HS-27A (cell line): ENCODE data around the gene NKD2.
"Not testable (repeated sequence)": the region's sequence is repeated elsewhere in the genome, so short reads cannot be mapped to it uniquely, and the experiment has no call there.

Experiments used
- DNase-seq: peaks from one replicate; pipeline ENCODE4 v3.0.0-alpha.2; 2012; ENCODE audit warnings: low read depth, missing footprints

NKD2 gene

DNA sequence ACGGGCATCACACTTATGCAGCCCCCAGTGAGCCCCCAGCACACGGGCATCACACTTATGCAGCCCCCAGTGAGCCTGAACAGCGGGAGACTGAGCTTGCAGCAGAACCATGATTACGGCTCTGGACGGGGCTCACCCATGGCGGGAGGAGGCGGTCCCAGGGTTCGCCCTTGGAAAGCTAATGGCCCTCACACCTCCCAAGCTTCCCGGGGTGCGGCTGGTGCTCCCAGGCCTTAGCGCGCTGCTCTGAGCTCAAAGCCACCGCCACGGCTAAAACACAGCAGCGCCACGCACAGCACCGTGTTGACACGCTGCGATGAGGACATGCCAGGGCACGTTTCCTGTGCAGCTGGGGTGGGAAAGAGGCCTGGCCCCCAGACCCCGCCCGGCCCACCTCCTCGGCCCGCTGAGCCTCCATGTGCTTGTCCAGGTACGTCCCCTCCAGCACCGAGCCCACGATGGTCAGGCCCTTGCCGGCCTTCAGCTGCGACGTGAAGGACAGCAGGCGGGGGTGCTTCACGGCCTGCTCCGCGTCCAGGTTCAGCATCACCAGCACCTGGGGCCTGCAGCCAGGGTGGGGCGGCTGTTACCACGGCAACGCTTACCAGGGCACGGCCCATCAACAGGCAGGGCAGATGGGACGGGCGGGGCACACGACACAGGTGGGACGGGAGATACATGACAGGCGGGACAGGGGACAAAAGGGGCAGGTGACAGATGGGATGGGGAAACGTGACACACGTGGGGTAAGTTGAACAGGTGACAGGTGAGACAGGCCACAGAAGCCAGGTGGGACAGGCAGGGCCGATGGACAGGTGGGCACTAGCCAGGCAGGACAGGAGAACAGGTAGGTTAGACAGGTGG is 64.9 kb downstream of the NKD2 start:
- no peak for DNase-seq

- DNase-seq, result no peak
Observed at GRCh38 chr5:1074226-1074625, 65.6 kb downstream of the NKD2 start.

- no peak for DNase-seq
Observed at GRCh38 chr5:1074816-1075554, 66.4 kb downstream of the NKD2 start.

- no peak for DNase-seq
Observed at GRCh38 chr5:1075555-1075881, 66.9 kb downstream of the NKD2 start.

- no peak for DNase-seq
Observed at GRCh38 chr5:1075931-1076330, 67.3 kb downstream of the NKD2 start.

DNA sequence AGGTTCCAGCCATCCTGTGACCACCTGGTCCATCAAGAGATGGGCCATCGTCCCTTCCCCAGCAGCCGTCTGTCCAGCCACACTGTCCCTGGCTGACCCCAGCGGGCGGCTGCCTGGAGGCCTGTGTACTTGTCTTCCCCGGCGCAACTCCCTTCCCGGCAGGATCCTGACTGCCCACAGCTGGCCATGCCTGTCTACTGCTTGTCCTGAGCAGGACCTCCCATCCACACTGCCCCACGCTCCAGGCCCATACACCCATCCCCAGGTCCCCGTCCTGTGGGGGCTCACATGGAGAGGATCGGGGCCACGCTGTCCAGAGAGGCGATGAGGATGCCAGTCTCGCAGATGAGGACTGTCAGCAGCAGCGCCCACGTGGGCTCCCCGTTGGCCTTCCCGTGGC is 67.8 kb downstream of the NKD2 start:
- no peak for DNase-seq

DNA sequence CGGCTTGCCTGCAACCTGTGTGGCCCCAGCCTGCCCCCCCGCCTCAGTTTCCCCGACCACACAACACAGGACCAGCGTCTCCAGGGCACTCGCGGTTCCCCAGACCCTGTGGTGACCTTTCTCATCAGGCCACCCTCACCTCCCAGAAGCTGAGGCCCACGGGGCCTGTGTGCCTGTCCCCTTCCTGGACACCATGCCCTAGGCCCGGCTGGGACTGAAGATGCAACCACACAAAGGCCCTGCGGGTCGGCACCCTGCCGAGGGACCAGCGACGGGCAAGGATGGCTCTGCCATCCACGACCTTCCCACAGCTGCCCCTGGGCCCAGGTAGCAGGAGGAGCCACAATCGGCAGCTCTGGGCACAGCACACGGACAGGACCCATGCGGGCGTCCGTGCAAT is 68.4 kb downstream of the NKD2 start:
- DNase-seq, result no peak

DNA sequence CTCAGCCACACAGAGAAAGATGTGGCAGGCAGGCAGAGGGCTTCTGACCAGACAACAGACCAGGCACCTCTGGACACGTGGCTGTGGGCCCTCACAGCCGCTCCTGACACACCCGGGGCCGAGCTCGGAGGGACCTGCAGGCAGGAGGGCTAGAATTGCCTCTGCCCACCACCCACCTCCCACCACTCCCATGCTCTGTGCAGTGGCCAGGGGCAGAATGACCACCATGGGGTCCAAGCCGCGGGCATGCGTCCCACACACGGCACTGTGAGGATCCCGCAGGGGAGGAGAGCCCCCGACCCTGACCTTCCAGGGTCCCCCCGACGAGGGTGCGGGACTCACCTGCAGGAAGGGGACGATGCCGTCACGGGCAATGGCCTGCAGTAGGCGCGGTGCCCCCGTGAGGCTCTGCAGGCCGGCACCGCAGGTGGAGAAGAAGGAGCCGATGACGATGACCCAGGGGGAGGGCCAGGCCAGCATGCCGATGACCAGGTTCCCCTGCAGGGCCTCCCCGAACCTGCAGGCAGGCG is 69.0 kb downstream of the NKD2 start:
- no peak for DNase-seq

GRCh38 chr5:1078206-1078605 is 69.6 kb downstream of the NKD2 start:
- DNase-seq, result no peak

GRCh38 chr5:1078851-1079250 is 70.2 kb downstream of the NKD2 start:
- DNase-seq, result no peak

GRCh38 chr5:1079486-1079885 is 70.9 kb downstream of the NKD2 start:
- DNase-seq, result no peak

GRCh38 chr5:1079961-1080360 is 71.4 kb downstream of the NKD2 start:
- DNase-seq, result no peak

- no peak for DNase-seq
Observed at GRCh38 chr5:1080432-1080831, 71.8 kb downstream of the NKD2 start.

DNA sequence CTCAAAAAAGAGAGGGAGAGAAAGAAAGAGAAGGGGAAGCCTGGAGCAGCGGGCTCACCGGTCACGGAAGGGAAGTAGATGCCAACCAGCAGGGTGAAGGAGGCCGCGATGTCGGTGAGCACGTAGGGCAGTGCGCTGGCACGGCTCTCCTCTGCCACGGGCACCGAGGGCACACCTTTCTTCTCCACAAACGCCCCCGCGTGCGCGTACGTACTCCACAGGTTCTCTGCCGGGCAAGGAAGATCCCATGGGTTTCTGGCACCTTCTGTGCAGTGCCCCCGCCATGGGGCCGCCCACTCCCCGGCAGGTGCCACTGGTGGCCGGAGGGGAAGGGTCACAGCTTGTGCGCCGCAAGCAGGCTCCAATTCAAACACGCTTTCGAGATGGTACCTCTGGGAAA is 72.9 kb downstream of the NKD2 start:
- no peak for DNase-seq

DNA sequence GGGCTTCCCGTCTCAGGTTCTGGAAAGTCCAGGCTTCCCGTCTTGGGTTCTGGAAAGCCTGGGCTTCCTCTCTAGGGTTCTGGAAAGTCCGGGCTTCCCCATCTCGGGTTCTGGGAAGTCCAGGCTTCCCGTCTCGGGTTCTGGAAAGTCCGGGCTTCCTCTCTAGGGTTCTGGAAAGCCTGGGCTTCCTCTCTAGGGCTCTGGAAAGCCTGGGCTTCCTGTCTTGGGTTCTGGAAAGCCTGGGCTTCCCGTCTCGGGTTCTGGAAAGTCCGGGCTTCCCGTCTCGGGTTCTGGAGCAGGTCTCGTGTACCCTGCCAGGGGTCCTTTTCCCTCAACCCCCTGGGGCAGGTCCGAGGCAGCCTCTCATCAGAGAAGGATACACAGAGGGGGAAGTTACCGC is 74.4 kb downstream of the NKD2 start:
- DNase-seq, result not testable (repeated sequence)

DNA sequence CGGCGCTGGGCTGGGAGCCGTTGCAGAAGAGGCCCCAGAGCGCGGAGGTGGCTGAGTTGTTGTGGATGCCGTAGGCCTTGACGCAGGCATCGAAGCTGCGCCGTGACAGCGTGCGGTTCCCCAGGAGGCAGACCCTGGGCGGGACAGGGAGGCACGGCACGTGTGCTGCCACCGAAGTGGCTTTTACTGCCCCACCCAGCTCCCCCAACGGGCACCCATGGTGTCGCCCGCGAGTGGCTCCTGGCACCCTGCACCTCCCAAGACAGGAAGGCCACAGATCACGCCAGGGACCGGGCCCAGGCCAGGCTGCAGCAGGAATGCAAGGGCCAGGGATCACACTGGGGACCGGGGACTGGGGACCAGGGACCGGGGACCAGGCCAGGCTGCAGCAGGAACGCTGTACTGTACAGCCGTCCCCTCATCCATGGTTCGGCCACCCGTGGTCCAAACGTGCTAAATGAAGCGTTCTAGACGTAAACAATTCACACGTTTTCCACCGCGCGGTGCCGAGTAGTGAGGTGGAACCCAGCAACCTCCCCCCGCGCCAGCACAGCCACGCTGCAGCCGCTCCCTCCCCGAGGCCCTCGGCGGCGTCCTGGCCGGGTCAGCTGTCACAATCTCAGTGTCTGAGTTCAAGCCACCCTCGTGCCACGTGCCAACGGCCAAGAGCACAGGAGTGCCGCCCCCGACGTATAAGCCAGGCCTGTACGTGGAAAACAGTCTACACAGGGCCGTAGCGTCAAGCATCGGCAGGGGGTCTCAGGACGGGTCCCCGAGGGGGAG is 75.4 kb downstream of the NKD2 start:
- DNase-seq, result no peak

GRCh38 chr5:1085391-1085790 is 76.8 kb downstream of the NKD2 start:
- no peak for DNase-seq

GRCh38 chr5:1086137-1086536 is 77.5 kb downstream of the NKD2 start:
- DNase-seq, result no peak

DNA sequence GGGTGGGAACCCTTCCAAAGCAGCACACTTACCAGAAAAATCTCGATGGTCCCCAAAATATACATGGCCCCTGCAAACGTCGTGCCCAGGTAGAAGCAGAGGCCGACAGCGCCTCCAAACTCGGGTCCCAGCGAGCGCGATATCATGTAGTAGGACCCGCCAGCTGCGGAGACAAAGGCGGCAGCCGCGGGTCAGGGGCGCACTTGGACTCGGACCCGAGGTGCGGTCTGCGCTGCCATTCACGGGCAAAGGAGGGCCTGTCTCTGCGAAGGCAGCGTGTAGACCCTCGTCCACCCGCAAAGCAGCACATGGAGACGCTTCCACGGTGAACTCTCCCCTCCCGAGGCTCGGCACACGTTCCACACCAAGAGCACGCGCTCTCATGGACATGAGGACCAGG is 78.3 kb downstream of the NKD2 start:
- no peak for DNase-seq

DNA sequence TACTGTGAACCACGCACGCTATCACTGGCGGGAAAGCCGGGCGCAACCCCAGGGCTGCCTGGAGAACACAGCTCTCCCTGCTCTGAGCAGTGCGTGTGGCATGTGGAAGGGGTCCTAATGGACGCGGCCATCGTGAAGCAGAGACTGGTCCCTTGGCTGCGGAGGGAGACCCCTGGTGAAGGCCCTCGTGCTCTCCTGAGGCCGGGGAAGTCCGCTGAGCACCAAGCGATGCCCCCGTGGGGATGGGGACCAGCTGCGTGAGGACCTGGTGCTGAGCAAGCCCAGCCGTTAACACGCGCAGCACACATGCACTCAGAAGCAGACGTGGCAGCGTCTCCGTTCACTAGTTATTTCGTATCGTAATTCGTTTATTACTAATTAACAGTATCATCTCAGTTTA is 78.8 kb downstream of the NKD2 start:
- no peak for DNase-seq

GRCh38 chr5:1088031-1088430 is 79.4 kb downstream of the NKD2 start:
- no peak for DNase-seq
